Measurements from ENCODE around the gene NDUFV3.
A peak's percentile ranks its signal among the peaks of the same experiment; 100 is the strongest.
"Not testable (repeated sequence)": the region's sequence is repeated elsewhere in the genome, so short reads cannot be mapped to it uniquely, and the experiment has no call there.

Gene NDUFV3

DNA sequence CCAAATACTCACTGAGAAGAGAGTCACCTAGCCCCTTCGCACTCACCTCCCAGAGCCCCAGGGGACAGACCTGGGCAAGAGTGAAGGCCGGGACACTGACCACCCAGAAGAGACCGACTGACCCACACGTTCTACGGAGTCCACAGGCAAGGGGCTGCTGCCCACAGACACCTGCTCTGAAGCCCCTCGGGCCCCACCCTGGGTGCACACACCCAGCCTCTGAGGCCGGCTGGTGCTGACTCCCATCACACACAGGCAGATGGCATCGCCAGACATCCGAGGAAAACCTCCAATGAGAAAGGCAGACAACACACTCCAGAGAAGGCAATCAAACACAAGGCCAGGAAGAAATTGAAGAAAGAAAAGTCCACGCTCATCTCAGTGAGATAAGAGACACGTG, 35.9 kb upstream of the NDUFV3 start:
- no peak for DNase-seq (ENCODE audit: low read depth)

- no peak for DNase-seq (ENCODE audit: low read depth)
Observed at GRCh38 chr21:42858185-42858847, 34.8 kb upstream of the NDUFV3 start.

DNA sequence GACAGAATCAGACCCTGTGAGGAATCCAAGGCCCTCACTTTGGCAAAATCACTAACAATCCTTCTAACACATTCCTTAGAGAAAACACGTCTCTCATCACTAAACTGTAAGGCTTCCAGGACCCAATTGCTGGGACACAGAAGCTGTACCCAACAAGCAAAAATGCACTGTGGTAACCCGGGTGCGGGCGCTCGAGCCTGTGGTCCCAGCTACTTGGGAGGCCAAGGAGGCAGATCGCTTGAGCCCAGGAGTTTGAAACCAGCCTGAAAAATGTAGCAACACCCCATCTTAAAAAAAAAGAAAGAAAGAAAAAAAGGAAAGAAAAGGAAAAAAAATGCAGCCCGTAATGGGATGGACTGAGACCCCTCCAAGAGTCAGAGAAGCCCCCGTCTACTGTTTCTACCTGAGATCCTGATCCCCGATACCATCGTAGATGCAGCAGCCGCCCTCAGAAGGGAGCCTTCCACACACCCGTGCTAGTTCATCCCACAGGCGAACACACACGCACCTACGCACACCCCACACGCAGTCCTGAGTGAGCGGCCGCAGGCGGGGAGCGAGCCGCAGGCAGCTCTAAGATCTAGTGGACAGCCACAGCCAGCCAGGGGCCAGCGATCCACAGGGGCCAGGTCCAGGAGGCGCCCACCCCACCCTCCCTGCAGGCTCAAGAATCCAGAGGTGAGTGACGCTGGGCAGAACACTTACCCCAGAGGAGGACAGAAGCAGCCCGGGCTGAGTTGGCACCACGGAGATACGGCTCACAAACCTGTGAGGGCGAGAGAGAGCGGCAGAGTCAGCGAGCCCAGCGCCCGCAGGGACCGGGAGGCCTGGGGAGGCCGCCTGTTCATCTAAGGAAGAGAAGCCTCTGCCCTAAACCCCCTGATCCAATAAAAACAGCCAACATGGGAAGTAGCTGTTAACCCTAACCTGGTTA, 33.9 kb upstream of the NDUFV3 start:
- DNase-seq (ENCODE audit: low read depth) = no peak

GRCh38 chr21:42859891-42860230, 33.2 kb upstream of the NDUFV3 start:
- no peak for DNase-seq (ENCODE audit: low read depth)

GRCh38 chr21:42860345-42860744, 32.8 kb upstream of the NDUFV3 start:
- no peak for DNase-seq (ENCODE audit: low read depth)

- DNase-seq (ENCODE audit: low read depth) = no peak
Observed at GRCh38 chr21:42861311-42861847, 31.7 kb upstream of the NDUFV3 start.

DNA sequence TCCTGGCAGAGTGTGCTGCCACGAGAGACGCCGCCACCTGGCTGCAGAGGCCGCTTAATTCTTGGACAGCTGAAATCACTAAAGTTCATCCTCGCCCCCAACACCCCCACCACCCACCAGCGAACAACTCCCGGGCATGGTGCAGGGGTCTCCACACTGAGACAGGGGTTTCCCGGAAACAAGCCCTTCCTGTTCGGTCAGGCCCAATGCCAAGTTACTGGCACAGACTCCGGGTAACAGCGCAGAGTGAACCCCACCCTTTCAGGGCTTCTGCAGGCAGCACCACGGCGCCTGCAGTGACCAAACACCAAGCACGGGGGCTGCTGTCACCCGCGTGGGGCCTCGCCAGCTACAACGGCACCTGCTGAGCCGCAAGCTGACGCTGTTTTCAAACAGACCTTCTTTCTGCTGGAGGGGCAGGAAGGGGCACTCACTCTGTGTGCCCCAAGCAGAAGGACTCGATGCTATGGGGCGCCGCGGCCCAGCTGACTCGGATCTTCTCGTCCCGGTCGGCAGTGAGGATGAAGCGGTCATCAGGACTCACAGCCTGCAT, 31.2 kb upstream of the NDUFV3 start:
- DNase-seq (ENCODE audit: low read depth) = no peak

DNA sequence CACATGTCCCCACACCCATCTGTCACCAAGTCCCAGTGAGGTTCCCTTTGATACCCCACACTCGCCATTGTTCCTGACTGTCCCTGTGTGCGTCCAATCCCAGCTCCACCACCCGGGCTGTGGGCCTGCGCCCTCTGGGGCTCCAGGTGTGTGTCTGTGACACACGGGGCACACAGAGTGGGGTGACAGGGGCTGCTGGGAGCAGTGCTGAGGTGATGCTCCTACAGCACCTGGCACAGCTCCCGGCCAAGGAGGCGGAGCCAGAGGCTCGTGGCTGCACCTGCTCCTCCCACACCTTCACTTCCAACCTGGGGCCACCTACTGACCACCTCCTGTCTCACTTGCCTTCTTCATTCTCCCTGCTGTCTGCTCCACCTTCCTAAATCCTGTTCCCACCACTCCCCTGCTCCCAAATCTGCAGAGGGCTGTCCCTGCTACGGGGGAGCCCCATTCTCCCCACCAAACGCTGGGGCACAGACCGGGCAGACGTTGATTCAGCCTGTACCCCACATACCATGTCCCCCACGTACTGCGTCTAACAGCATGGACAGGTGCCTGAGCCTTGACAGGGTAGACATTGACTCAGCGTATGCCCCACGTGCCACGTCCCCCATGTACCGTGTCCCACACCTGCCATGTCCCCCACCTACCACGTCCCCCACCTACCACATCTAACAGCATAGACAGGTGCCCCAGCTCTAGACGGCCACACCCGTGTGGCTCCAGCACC, 30.2 kb upstream of the NDUFV3 start:
- no peak for DNase-seq (ENCODE audit: low read depth)

- DNase-seq (ENCODE audit: low read depth) = no peak
Observed at GRCh38 chr21:42863504-42863870, 29.6 kb upstream of the NDUFV3 start.

DNA sequence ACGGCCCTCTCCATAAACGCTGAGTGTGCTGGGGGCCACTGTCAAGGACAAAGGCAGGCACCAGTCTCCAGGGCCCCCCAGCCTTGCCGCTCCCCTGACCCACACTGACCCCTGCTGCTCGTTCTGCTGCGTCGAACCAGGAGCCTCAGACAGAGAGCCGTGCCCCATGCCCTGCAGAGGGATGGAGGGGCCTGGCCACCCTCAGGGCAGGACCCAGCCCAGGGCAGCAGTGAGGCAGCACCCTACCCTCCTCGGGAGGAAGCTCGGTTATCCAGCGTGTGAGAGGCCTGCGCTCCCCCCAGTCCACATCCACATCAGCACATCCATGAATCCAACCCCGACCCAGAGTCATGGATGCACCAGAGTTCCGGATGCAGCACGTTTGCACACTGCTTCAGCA, 28.8 kb upstream of the NDUFV3 start:
- no peak for DNase-seq (ENCODE audit: low read depth)

DNA sequence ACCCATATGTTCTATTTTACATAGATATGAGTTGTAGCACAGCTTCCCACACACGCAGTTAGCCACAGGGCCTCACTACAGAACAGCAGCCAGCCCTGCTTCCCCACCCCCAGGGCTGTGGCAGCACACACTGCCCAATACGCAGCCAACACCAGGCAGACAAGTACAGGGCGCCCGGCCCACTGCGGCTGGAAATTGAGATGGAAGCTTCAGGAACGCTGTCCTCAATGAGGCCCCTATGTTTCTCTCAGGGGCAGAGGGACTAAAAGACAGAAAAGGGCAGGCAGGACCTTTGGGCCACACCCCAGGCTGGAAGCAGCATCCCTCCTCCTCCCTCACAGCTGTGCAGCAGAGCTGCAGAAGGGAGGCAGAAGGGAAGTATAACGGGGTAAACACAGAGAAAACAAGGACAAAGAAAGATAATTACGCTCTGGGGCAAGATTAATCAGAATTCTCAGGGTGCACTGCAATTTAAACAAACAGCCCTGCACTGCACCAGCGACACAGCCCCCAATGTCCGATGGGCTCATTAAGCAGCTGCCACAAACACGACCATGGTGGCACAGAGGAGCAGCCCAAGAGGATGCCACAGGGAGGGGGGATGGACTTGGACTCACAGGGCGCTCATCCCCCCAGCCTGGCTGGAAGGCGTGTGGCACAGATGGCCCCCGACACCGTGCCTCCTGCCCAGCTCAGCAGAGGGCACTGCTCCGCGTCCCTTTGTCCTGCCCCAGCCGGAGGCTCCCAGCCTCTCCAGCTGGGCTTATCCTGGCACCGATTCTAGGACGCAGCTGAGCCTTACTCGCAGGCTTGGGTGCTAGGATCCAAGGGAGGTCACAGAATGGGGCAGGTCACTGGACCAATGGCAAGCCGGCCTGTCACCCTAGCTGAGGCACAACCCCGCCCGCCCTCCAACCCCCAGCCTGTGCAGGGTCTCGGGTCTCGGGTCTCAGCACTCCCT, 28.0 kb upstream of the NDUFV3 start:
- no peak for DNase-seq (ENCODE audit: low read depth)

DNA sequence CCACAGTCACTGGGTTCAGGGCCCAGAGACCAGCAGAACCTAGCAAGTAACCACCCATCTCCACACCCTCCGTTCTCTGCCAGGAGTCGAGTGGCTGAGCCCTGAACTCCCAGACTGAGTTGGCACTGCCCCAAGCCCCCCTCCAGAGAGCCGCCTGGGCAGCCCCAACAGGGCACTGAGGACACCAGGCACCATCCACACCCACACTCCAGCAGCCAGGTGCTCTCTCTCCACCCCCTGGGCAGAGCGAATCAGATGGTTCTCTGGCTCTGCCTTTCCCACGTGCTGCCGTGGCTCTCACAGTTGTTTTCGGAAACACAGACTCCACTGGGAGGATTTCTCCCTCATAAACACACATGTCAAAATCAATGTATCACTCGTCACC, 27.3 kb upstream of the NDUFV3 start:
- DNase-seq (ENCODE audit: low read depth) = no peak

GRCh38 chr21:42868196-42868595, 24.9 kb upstream of the NDUFV3 start:
- DNase-seq (ENCODE audit: low read depth) = no peak

- no peak for DNase-seq (ENCODE audit: low read depth)
Observed at GRCh38 chr21:42873096-42873495, 20.0 kb upstream of the NDUFV3 start.

- DNase-seq (ENCODE audit: low read depth) = not testable (repeated sequence)
Observed at GRCh38 chr21:42875811-42876210, 17.3 kb upstream of the NDUFV3 start.

DNA sequence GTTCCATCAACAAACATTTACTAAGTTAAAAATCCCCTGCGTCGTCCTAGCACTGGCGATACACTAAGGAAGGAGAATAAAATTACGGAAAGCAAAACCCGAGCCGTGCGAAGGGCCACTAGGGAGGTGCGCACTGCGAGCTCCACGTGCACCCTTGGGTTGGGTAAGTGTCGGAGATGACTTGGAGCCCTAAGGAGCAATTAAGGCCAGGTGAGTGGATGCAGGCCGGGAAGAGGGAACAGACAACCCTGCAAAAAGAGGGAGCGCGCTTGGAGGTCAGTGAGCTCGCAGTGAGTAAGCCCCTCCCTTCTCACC, 14.5 kb upstream of the NDUFV3 start:
- DNase-seq (ENCODE audit: low read depth) = no peak

GRCh38 chr21:42878993-42879787, 13.9 kb upstream of the NDUFV3 start, which contains the start of gene WDR4:
Gene WDR4, minus strand, starts transcription at chr21:42879539. Its CDS starts 44 bp downstream, at chr21:42879495.
- peak; percentile 99 for DNase-seq (ENCODE audit: low read depth)

GRCh38 chr21:42880352-42880751, 12.8 kb upstream of the NDUFV3 start:
- no peak for DNase-seq (ENCODE audit: low read depth)

DNA sequence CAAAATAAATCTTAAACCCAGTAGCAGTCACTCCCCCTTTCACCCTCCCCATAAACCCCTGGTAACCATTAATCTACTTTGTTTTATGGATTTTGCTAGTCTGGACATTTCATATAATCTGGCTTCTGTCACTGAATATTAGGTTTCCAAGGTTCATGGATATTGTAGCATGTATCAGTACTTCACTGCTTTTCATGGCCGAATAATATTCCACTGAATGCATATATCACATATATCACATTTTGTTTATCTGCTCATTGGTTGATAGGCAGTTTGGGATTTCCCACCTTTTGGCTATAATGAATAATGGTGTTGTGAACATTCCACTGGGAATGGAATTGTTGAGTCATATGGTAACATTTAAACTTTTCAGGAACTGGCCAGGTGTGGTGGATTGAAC, 9.2 kb upstream of the NDUFV3 start:
- no peak for DNase-seq (ENCODE audit: low read depth)

GRCh38 chr21:42887326-42887725, 5.8 kb upstream of the NDUFV3 start:
- no peak for DNase-seq (ENCODE audit: low read depth)

- DNase-seq (ENCODE audit: low read depth) = no peak
Observed at GRCh38 chr21:42892582-42892930, 553 bp upstream of the NDUFV3 start.

Measured in activated T-cell treated with anti-CD3 and anti-CD28 coated beads for 24 hours (primary cell).